Activated CD4-positive, alpha-beta memory T cell treated with anti-CD3 and anti-CD28 coated beads, Interleukin-2, amount 10 ng/mL, durations not matched to agents 7 days and 5 days (primary cell): ENCODE results near the gene SIRT2. TPM values are rescaled to one million over a fixed set of nuclear protein-coding genes. Genes with fewer than 3 reads are reported as not detected.
A peak's percentile ranks its signal among the peaks of the same experiment; 100 is the strongest.
"Not testable (repeated sequence)": the region's sequence is repeated elsewhere in the genome, so short reads cannot be mapped to it uniquely, and the experiment has no call there.

Source experiments
- CTCF ChIA-PET: fragments of 350-600 bp; sonication (Branson Sonifier 250); formaldehyde crosslinking; loops from one replicate; lab custom pipeline; 2021; ENCODE audit warnings: antibody characterized with exemption, inconsistent platforms; lab: Charles Lee
- POLR2A ChIA-PET: fragments of 350-600 bp; sonication (Branson Sonifier 250); formaldehyde crosslinking; loops from one replicate; lab custom pipeline; 2021; ENCODE audit warnings: antibody characterized with exemption; lab: Charles Lee
- DNase-seq: peaks from one replicate; pipeline ENCODE4 v3.0.0-alpha.2; 2020
- H3K27ac Mint-ChIP-seq: one replicate; pipeline ENCODE4 v1.8.0; 2021; ENCODE audit warnings: mild to moderate bottlenecking, mixed read lengths
- H3K27me3 Mint-ChIP-seq: one replicate; pipeline ENCODE4 v1.8.0; 2021; ENCODE audit warnings: mixed read lengths
- H3K36me3 Mint-ChIP-seq: one replicate; pipeline ENCODE4 v1.8.0; 2021; ENCODE audit warnings: low read depth, mixed read lengths
- H3K4me1 Mint-ChIP-seq: one replicate; pipeline ENCODE4 v1.8.0; 2021; ENCODE audit warnings: mixed read lengths
- H3K4me3 Mint-ChIP-seq: one replicate; pipeline ENCODE4 v1.8.0; 2021; ENCODE audit warnings: mild to moderate bottlenecking, mixed read lengths
- H3K9me3 Mint-ChIP-seq: one replicate; pipeline ENCODE4 v1.8.0; 2021; ENCODE audit warnings: mixed read lengths
- total RNA-seq, 2 experiments: library from RNA; stranded (reverse); gene quantifications; one replicate each; pipeline ENCODE4 v1.2.3, GENCODE V29; 2021

The SIRT2 gene
- total RNA-seq, 2 experiments from 2014 or later, result 51.4 to 53.2 TPM

DNA sequence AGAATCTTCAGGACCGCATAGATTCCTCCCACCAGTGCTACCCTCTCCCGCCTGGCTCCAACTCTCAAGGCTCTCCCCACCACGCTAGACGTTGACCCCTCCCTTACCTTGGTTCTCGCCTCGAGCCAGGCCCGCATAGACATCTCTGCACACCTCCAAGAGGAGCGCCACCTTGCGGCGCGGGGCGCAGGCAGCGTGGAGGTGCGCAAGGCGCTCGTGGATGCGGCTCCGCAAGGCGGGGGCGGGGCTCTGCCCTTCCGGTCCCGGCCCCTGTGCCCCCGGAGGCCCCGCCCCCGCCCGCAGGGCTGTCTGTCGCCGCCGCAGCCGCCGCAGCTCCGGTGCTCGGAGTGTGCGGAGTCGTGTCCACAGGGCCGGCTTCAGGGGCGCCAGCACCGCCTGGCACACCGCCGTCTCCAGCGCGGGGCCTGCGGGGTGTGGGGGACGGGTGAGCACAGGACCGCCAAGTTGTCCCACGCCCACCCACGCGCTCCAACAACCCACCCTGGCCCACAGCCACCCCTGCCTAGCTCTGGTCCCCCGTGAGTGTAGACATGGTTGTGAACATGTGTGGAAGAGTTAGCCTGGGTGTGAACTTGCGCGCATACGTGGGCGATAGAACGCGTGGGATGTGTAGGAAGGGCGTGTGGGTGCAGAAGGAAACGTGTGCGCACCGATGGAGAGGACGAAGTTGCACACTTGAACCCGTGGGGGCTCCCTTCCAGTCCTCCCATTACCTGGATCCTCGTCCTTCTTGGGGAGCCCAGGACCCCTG, 29.4 kb downstream of the SIRT2 start:
- peaks cover 42% of the 10 kb centered on the region for H3K36me3 Mint-ChIP-seq

DNA sequence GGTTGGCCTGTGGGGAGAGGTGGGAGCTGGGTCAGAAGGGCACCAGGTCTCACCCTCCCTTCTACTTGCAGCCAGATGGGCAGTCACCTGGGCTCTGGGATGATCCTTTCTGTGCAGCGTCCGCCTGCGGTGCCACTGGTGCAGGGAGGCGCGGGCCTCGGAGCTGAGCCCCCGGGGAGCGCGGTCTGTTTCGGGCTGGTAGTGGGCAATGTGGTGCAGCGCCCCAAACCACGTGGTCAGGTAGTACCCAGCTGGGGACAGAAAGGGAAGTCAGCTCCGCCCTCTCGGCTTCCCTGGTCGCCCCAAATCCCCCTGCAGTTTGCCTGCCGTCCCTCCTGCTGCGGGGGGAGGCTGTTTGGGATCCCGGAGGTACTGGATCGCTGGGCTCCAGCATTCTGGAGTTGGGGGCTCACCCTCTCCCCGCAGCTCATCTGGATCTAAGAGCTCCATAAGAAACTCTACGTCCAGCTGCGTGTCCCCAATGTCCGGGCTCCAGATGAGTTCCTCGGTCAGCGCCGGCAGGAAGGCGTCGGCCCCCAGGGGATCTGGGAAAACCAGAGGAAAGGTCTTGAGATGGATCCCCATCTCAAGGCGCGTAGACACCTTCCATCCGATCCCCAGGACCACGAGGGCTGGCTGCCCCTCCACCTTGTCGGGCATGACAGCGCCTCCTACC, 30.1 kb downstream of the SIRT2 start:
- Mint-ChIP-seq H3K36me3 (peaks cover 49% of the 10 kb centered on the region), H3K4me1 (peaks cover 63% of the 10 kb centered on the region), H3K27me3 (no peaks in the 10 kb centered on the region), H3K4me3 (peak overlapping the region; percentile 76), H3K27ac (peak overlapping the region; percentile 78), H3K9me3 (no peaks in the 10 kb centered on the region)
- peak; percentile 44 for DNase-seq
- ChIA-PET CTCF (interaction anchor here (0.5 to 3.0 kb wide), 21 partner anchors 9 to 466 kb away, joined by 3 to 14 read pairs (median 6); partner anchors contain the start of genes ACTN4, ECH1, MRPS12 and NFKBIB), POLR2A (interaction anchor here (0.9 to 3.8 kb wide), 10 partner anchors 10 to 223 kb away, joined by 3 to 38 read pairs (median 6); partner anchors contain the start of genes HNRNPL, NFKBIB and RINL)

More for the DNA sequence above, 29.4 kb downstream of the SIRT2 start:
- Mint-ChIP-seq H3K4me1 (peaks cover 56% of the 10 kb centered on the region), H3K27ac (peak overlapping the region; percentile 78), H3K4me3 (peak overlapping the region; percentile 76), H3K9me3 (no peaks in the 10 kb centered on the region), H3K27me3 (no peaks in the 10 kb centered on the region)
- ChIA-PET CTCF (interaction anchor here (1.0 to 3.0 kb wide), 19 partner anchors 8 to 467 kb away, joined by 3 to 14 read pairs (median 6); partner anchors contain the start of genes ACTN4, ECH1, MRPS12 and NFKBIB), POLR2A (interaction anchor here (0.9 to 3.8 kb wide), 10 partner anchors 9 to 224 kb away, joined by 3 to 38 read pairs (median 4); partner anchors contain the start of genes HNRNPL, NFKBIB and RINL)
- DNase-seq, result peak; percentile 94

DNA sequence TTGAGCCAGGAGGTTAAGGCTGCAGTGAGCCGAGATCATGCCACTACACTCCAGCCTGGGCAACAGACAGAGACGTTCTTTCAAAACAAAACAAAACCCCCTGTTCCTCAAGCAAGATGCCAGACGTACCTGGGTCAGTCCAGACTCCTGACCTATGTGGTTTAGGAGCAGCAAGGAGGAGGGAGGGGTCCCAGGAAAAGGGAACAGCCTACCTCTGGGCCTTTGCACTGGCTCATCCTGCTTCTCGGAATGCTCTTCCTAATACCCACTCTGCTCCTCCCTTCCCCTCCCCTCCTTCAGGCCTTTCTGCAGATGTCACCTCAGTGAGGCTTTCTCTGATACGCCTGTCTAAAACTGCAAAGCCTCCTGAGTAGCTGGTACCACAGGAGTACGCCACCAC, 30.9 kb downstream of the SIRT2 start:
- Mint-ChIP-seq H3K4me1 (peaks cover 63% of the 10 kb centered on the region), H3K27ac (peak overlapping the region; percentile 78), H3K36me3 (peaks cover 50% of the 10 kb centered on the region), H3K9me3 (no peaks in the 10 kb centered on the region), H3K27me3 (no peaks in the 10 kb centered on the region), H3K4me3 (peak overlapping the region; percentile 76)
- ChIA-PET CTCF (interaction anchor here (0.5 to 3.0 kb wide), 17 partner anchors 8 to 309 kb away, joined by 3 to 14 read pairs (median 7); partner anchors contain the start of genes ACTN4, ECH1, MRPS12 and RINL), POLR2A (interaction anchor here (1.0 to 9.0 kb wide), 9 partner anchors 9 to 222 kb away, joined by 4 to 146 read pairs (median 18); partner anchors contain the start of genes HNRNPL and RINL)
- no peak for DNase-seq

DNA sequence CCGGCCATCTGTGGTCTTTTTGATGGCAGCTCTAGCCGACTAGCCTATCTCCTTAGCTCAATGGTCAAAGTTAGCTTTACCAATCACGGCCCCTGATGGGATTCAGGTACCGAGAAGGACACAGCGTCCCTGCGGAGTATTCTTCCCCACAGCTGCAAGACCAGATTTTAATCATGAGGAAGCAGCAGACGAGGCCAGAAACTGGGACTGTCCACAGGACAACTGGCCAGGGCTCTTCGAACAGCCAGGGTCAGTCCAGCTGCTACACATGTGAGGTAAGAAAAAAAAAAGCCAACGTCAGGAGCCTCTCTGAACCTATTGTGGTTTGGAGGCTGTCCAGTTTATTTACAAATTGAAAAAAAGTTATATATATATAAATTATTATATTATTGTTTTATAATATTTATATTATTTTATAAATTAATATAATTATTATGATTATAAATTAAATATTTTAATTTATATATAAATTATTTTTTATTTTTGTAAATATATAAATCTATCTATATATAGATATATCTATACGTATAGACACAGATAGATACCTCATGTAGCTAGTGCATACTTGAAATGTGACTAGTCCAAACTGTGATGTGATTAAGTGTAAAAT, 32.1 kb downstream of the SIRT2 start:
- no peak overlapping the region for H3K27ac Mint-ChIP-seq
- ChIA-PET POLR2A (interaction anchor here (1.1 to 9.0 kb wide), 5 partner anchors 10 to 28 kb away, joined by 3 to 146 read pairs (median 8); partner anchors contain the start of genes HNRNPL and RINL), CTCF (interaction anchor here (0.9 to 2.4 kb wide), 7 partner anchors 9 to 465 kb away, joined by 3 to 12 read pairs (median 3); partner anchors contain the start of genes FAM98C and RINL)
- peaks cover 44% of the 10 kb centered on the region for H3K36me3 Mint-ChIP-seq
- no peaks in the 10 kb centered on the region for H3K27me3 Mint-ChIP-seq
- no peaks in the 10 kb centered on the region for H3K9me3 Mint-ChIP-seq
- peaks cover 67% of the 10 kb centered on the region for H3K4me1 Mint-ChIP-seq
- no peak overlapping the region for H3K4me3 Mint-ChIP-seq
- no peak for DNase-seq

DNA sequence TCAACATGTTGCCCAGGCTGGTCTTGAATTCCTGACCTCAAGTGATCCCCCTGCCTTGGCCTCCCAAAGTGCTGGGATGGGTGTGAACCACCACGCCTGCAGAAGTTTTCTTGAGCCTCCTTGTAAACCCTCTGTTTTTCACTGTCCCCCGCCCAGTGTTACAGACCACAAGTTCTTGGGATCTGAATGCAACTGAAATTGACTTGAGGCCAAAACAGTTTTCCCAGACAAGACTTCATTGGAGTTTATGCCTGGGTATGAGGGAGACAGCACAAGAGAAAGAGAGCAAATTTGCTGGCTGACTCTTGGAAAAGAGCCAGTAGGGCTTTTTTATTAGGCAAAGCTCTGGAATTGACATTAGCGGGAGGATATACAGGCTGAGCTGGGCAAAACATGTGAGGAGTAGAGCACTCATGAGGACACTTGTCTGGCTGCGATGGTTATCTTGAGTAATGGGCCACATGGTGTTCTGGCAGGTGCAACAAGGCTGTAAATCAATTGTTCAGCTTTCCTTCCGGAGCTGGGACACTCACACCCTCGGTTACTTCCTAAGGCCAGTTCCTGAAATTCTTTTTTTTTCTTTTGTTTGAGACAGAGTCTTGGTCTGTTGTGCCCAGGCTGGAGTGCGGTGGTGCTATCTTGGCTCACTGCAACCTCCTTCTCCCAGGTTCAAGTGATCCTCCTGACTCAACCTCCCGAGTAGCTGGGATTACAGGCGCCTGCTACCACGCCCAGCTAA, 36.9 kb downstream of the SIRT2 start:
- Mint-ChIP-seq H3K27ac (no peak overlapping the region), H3K27me3 (no peaks in the 10 kb centered on the region), H3K4me1 (peaks cover 52% of the 10 kb centered on the region), H3K9me3 (no peaks in the 10 kb centered on the region), H3K4me3 (no peak overlapping the region), H3K36me3 (peaks cover 18% of the 10 kb centered on the region)
- no peak for DNase-seq
- ChIA-PET CTCF (interaction anchor here (0.8 to 2.6 kb wide), 6 partner anchors 10 to 68 kb away, joined by 3 to 16 read pairs (median 6); partner anchors contain the start of genes MRPS12 and SARS2), POLR2A (interaction anchor here (1.0 to 9.0 kb wide), 5 partner anchors 12 to 128 kb away, joined by 4 to 146 read pairs (median 6); partner anchors contain the start of genes HNRNPL and RINL)

DNA sequence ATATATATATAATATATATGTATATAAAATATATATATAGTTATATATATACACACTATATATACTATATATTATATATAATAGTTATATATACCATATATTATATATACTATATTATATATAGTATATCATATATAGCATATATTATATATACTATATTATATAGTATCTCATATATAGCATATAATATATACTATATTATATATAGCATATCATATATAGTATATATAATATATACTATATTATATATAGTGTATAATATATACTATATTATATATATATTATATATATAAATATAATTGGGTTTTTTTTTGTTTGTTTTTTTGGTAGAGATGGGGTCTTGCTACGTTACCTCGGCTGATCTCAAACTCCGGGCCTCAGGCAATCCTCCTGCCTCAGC, 38.0 kb downstream of the SIRT2 start:
- Mint-ChIP-seq H3K36me3 (peaks cover 16% of the 10 kb centered on the region), H3K27ac (no peak overlapping the region), H3K27me3 (no peaks in the 10 kb centered on the region), H3K4me1 (peaks cover 56% of the 10 kb centered on the region), H3K9me3 (no peaks in the 10 kb centered on the region), H3K4me3 (no peak overlapping the region)
- POLR2A ChIA-PET, result interaction anchor here (0.9 to 9.0 kb wide), 2 partner anchors 10 to 29 kb away, joined by 3 to 146 read pairs; partner anchors contain the start of gene HNRNPL
- CTCF ChIA-PET, result interaction anchor here (1.3 to 1.9 kb wide), 2 partner anchors 8 to 458 kb away, joined by 3 to 10 read pairs; partner anchors contain the start of gene FAM98C
- DNase-seq, result no peak

DNA sequence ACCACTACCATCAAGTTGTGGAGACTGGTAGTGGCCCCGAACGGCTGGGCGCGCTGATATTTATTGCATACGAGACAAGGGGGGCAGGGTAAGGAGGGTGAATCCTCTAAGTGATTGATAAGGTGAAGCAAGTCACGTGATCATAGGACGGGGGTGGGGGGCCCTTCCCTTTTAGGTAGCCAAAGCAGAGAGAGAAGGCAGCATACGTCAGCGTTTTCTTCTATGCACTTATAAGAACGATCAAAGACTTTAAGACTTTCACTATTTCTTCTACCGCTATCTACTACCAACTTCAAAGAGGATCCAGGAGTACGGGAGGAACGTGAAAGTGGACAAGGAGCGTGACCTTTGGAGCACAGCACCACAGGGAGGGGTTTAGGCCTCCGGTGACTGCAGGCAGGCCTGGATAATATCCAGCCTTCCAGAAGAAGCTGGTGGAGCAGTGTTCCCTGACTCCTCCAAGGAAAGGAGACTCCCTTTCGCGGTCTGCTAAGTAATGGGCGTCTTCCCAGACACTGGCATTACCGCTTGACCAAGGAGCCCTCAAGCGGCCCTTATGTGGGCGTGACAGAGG, 39.7 kb downstream of the SIRT2 start:
- not testable (repeated sequence) for H3K36me3 Mint-ChIP-seq, H3K4me3 Mint-ChIP-seq, DNase-seq, H3K27me3 Mint-ChIP-seq, H3K27ac Mint-ChIP-seq, H3K9me3 Mint-ChIP-seq
- ChIA-PET CTCF (interaction anchor here (1.9 kb wide), 1 partner anchor 9 kb away, joined by 10 read pairs; no protein-coding TSS in a partner anchor), POLR2A (interaction anchor here (9.0 kb wide), 1 partner anchor 9 kb away, joined by 146 read pairs; the partner anchor contains the start of gene HNRNPL)
- peaks cover 46% of the 10 kb centered on the region for H3K4me1 Mint-ChIP-seq

DNA sequence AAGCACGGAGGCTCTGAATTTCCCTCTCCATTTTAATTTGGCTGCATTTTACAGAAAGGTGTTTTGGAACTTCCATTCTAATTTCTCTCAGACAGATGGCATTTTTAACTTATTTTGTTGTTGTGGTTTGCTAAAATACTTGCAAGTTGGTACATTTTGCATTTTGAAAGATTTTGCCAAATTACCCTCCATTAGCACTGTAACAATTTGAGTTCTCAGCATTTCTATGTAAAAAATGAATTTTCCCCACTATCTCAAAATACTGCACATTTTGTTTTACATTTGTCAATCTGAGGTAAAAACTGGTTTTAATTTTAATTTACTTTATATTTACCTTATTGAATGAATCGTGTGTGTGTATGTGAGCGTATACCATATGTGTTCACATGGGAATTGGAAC, 42.6 kb downstream of the SIRT2 start:
- CTCF ChIA-PET, result interaction anchor here (1.0 to 2.7 kb wide), 4 partner anchors 8 to 31 kb away, joined by 5 to 9 read pairs (median 6); no protein-coding TSS in a partner anchor
- Mint-ChIP-seq H3K9me3 (no peaks in the 10 kb centered on the region), H3K27me3 (no peaks in the 10 kb centered on the region), H3K27ac (peak overlapping the region; percentile 83), H3K4me1 (peaks cover 42% of the 10 kb centered on the region), H3K36me3 (no peaks in the 10 kb centered on the region), H3K4me3 (no peak overlapping the region)
- POLR2A ChIA-PET, result interaction anchor here (1.3 to 2.3 kb wide), 4 partner anchors 8 to 21 kb away, joined by 5 to 12 read pairs (median 8); partner anchors contain the start of gene RINL
- DNase-seq, result no peak

DNA sequence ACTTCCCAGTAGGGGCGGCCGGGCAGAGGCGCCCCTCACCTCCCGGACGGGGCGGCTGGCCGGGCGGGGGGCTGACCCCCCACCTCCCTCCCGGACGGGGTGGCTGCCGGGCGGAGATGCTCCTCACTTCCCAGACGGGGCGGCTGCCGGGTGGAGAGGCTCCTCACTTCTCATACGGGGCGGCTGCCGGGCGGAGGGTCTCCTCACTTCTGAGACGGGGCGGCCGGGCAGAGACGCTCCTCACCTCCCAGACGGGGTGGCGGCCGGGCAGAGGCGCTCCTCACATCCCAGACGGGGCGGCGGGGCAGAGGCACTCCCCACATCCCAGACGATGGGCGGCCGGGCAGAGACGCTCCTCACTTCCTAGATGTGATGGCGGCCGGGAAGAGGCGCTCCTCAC, 43.7 kb downstream of the SIRT2 start:
- POLR2A ChIA-PET, H3K9me3 Mint-ChIP-seq, H3K36me3 Mint-ChIP-seq, H3K4me3 Mint-ChIP-seq, CTCF ChIA-PET, H3K27me3 Mint-ChIP-seq, DNase-seq, H3K27ac Mint-ChIP-seq: not testable (repeated sequence)
- peaks cover 47% of the 10 kb centered on the region for H3K4me1 Mint-ChIP-seq

DNA sequence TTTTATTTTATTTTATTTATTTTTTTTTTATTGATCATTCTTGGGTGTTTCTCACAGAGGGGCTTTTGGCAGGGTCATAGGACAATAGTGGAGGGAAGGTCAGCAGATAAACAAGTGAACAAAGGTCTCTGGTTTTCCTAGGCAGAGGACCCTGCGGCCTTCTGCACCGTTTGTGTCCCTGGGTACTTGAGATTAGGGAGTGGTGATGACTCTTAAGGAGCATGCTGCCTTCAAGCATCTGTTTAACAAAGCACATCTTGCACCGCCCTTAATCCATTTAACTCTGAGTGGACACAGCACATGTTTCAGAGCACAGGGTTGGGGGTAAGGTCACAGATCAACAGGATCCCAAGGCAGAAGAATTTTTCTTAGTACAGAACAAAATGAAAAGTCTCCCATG, 44.5 kb downstream of the SIRT2 start:
- H3K36me3 Mint-ChIP-seq, H3K27me3 Mint-ChIP-seq, CTCF ChIA-PET, H3K4me3 Mint-ChIP-seq, H3K9me3 Mint-ChIP-seq, DNase-seq, H3K27ac Mint-ChIP-seq: not testable (repeated sequence)
- peaks cover 46% of the 10 kb centered on the region for H3K4me1 Mint-ChIP-seq
- POLR2A ChIA-PET, result interaction anchor here (1.0 to 7.9 kb wide), 2 partner anchors 9 to 14 kb away, joined by 3 to 146 read pairs; no protein-coding TSS in a partner anchor

DNA sequence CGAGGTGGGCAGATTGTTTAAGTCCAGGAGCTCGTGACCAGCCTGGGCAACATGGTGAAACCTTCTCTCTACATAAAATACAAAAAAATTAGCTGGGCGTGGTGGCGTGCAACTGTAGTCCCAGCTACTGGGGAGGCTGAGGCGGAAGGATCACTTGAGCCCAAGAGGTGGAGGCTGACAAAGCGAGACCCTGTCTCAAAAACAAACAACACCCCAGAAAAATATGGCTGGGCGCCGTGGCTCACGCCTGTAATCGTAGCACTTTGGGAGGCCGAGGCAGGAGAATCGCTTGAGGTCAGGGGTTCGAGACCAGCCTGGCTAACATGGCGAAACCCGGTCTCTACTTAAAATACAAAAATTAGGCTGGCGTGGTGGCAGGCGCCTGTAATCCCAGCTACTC, 46.2 kb downstream of the SIRT2 start:
- H3K27ac Mint-ChIP-seq, result peak overlapping the region; percentile 93
- CTCF ChIA-PET, result interaction anchor here (0.8 to 2.2 kb wide), 10 partner anchors 9 to 84 kb away, joined by 3 to 16 read pairs (median 4); partner anchors contain the start of genes MRPS12 and SARS2
- DNase-seq, result no peak
- H3K27me3 Mint-ChIP-seq, result no peaks in the 10 kb centered on the region
- peak overlapping the region; percentile 87 for H3K4me3 Mint-ChIP-seq
- peaks cover 13% of the 10 kb centered on the region for H3K36me3 Mint-ChIP-seq
- POLR2A ChIA-PET, result interaction anchor here (0.8 to 7.9 kb wide), 9 partner anchors 9 to 119 kb away, joined by 3 to 146 read pairs (median 6); partner anchors contain the start of genes ECH1 and RINL
- H3K9me3 Mint-ChIP-seq, result no peaks in the 10 kb centered on the region
- H3K4me1 Mint-ChIP-seq, result peaks cover 52% of the 10 kb centered on the region
